Thyroid gland (tissue), 4 donors: Measurements from ENCODE around the gene ACTL8. TPM values are rescaled to one million over a fixed set of nuclear protein-coding genes. Genes with fewer than 3 reads are reported as not detected.

ENCODE experiments used
- DNase-seq, 2 donors: peaks; one replicate each; pipeline ENCODE4 v3.0.0-alpha.2; 2019
- H3K27ac ChIP-seq, 3 donors: fragments of 200-600 bp; sonication (generic); 1 replicate in 2 of 3; 2 replicates in 1 of 3; pipeline ENCODE4 v1.5.1; 2016 to 2019; ENCODE audit warnings: mild to moderate bottlenecking in 1 of 3, moderate library complexity in 1 of 3
- H3K27me3 ChIP-seq: fragments of 200-600 bp; sonication (generic); one replicate; pipeline ENCODE4 v1.5.1; 2019
- H3K36me3 ChIP-seq, 2 donors: fragments of 200-600 bp; sonication (generic); one replicate each; pipeline ENCODE4 v1.5.1; 2016 to 2019
- H3K4me1 ChIP-seq, 2 donors: fragments of 200-600 bp; sonication (generic); one replicate each; pipeline ENCODE4 v1.5.1; 2017 to 2019
- H3K4me3 ChIP-seq, 3 donors: fragments of 200-600 bp; sonication (generic); replicated peaks in 1 of 3; 1 replicate in 2 of 3; 2 replicates in 1 of 3; pipeline ENCODE4 v1.5.1; 2016; ENCODE audit warnings: mild to moderate bottlenecking in 1 of 3
- H3K9me3 ChIP-seq: fragments of 200-600 bp; sonication (generic); one replicate; pipeline ENCODE4 v1.5.1; 2017
- POLR2A ChIP-seq, 2 donors: fragments of 450-650 bp; IDR thresholded peaks; one replicate each; pipeline ENCODE4 v1.6.1; 2017; ENCODE audit warnings: antibody characterized with exemption in 2 of 2, mild to moderate bottlenecking in 2 of 2, moderate library complexity in 1 of 2
- WGBS, 2 donors: methylation state at CpG; one replicate each; pipeline ENCODE4 v1.1.5; 2017; 5-methylcytosine and 5-hydroxymethylcytosine counted together
- intact Hi-C: fragments of 100-400 bp; cut with DNase I; formaldehyde crosslinking; loops from one replicate; pipeline ENCODE4 v1.15.1; 2023
- total RNA-seq, 4 donors: library from RNA; depleted of rRNA; stranded (reverse); fragments of >200 nt; gene quantifications; one replicate each; pipeline ENCODE4 v1.2.3, GENCODE V29; 2016
- TF ChIP-seq, protein P1 (sequence below), 6 experiments: fragments of 200-600 bp in 3 of 6; fragments of 450-650 bp in 3 of 6; sonication (generic) in 3 of 6; IDR thresholded peaks; one replicate each; pipeline ENCODE4 v1.5.1; 2016 to 2019; ENCODE audit warnings: antibody characterized with exemption in 6 of 6, mild to moderate bottlenecking in 2 of 6, inconsistent platforms in 1 of 6, moderate library complexity in 1 of 6

Gene ACTL8
- total RNA-seq, 4 donors from 2014 or later: not detected

DNA sequence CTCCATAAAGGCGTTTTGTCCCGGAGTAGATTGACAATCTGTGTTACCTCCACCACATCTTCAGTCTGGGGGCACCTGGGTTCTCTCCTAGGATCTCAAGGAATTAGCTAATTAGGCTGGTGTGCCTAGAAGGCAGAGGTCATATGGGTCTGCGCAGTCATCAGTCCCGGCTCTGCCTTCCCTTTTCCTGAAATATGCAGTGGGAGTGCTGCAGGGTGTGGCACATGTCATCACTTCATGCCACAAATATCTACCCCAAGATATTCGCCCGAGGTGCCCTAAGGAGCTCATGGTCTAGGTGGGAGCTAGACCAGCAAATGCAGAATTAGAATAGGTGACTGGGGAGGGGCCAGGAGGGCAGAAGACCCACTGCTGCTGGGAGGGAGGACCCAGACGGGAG, 42.9 kb downstream of the ACTL8 start:
- Histone ChIP-seq H3K27ac (no peak overlapping the region), H3K27me3 (no peaks in the 10 kb centered on the region), H3K9me3 (no peaks in the 10 kb centered on the region), H3K36me3 (no peaks in the 10 kb centered on the region), H3K4me1 (no peaks in the 10 kb centered on the region), H3K4me3 (no peak overlapping the region)
- TF ChIP-seq POLR2A (IDR thresholded peaks at IDR 0.05): no peak
- TF ChIP-seq, protein P1, sequence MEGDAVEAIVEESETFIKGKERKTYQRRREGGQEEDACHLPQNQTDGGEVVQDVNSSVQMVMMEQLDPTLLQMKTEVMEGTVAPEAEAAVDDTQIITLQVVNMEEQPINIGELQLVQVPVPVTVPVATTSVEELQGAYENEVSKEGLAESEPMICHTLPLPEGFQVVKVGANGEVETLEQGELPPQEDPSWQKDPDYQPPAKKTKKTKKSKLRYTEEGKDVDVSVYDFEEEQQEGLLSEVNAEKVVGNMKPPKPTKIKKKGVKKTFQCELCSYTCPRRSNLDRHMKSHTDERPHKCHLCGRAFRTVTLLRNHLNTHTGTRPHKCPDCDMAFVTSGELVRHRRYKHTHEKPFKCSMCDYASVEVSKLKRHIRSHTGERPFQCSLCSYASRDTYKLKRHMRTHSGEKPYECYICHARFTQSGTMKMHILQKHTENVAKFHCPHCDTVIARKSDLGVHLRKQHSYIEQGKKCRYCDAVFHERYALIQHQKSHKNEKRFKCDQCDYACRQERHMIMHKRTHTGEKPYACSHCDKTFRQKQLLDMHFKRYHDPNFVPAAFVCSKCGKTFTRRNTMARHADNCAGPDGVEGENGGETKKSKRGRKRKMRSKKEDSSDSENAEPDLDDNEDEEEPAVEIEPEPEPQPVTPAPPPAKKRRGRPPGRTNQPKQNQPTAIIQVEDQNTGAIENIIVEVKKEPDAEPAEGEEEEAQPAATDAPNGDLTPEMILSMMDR (IDR thresholded peaks at IDR 0.05): no peak
- 79 to 83% methylated on average over 7 of the region's 7 CpGs for WGBS, 2 donors
- no peak for DNase-seq
- intact Hi-C loops: no loop called here

DNA sequence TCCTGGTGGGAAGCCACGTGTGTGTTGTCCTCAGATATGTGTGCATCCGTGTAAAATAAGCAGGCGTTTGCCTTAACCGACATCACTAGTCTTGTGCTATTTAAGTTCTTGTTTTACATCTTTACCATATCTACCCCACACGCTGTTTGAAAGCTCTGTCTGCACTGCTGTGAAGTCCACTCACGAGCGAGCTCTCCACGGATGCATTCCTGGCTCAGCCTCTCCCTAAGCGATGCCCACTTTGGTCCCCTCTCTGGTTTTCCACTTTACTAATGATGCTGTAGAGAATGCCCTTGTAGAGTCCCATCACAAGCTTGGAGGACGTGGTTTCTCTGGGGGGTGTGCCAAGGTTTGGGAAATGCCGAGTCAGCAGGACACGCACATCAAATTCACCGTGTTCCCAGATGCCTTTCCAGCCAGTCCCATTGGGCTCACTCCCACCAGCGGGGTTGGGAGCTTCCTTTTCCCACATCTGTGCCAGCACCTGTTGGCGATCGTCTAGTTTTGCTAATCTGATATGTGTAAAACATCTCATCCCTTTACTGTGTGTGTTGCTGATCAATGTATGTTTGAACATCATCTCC, 43.8 kb downstream of the ACTL8 start:
- H3K27me3 ChIP-seq: no peaks in the 10 kb centered on the region
- intact Hi-C loops: no loop called here

DNA sequence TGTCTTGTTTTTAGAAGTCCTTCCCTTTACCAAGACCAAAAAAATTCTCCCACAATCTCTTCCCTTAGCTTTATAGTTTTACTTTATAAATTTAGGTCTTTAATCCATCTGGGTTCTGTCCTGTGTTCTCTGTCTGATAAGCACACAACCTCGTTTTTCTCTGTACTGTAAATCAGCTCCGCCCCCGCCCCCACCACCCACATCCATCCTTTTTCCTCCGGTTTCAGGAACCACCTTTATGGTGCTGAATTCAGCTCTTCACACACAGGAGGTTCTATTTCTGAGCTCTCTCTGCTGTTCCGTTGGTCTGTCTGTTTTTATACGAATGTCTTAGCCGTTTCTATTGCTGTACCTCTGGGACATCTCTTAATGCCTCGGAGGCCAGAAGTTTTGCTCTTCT, 44.5 kb downstream of the ACTL8 start:
- no peak for DNase-seq
- intact Hi-C loops: no loop called here
- TF ChIP-seq, protein P1 (IDR thresholded peaks at IDR 0.05): no peak
- no peak for TF ChIP-seq POLR2A (IDR thresholded peaks at IDR 0.05)
- Histone ChIP-seq H3K4me3 (no peak overlapping the region), H3K9me3 (no peaks in the 10 kb centered on the region), H3K27ac (no peak overlapping the region), H3K27me3 (no peaks in the 10 kb centered on the region), H3K4me1 (no peaks in the 10 kb centered on the region), H3K36me3 (no peaks in the 10 kb centered on the region)
- WGBS, 2 donors: 53 to 57% methylated on average over 8 of the region's 8 CpGs

More for the DNA sequence above, 43.8 kb downstream of the ACTL8 start:
- no peaks in the 10 kb centered on the region for H3K36me3 ChIP-seq
- no peak overlapping the region for H3K27ac ChIP-seq
- 75 to 81% methylated on average over 16 of the region's 16 CpGs for WGBS, 2 donors
- H3K9me3 ChIP-seq: no peaks in the 10 kb centered on the region
- H3K4me3 ChIP-seq: no peak overlapping the region
- TF ChIP-seq POLR2A (IDR thresholded peaks at IDR 0.05): no peak
- TF ChIP-seq, protein P1 (IDR thresholded peaks at IDR 0.05): no peak
- DNase-seq: no peak
- no peaks in the 10 kb centered on the region for H3K4me1 ChIP-seq

DNA sequence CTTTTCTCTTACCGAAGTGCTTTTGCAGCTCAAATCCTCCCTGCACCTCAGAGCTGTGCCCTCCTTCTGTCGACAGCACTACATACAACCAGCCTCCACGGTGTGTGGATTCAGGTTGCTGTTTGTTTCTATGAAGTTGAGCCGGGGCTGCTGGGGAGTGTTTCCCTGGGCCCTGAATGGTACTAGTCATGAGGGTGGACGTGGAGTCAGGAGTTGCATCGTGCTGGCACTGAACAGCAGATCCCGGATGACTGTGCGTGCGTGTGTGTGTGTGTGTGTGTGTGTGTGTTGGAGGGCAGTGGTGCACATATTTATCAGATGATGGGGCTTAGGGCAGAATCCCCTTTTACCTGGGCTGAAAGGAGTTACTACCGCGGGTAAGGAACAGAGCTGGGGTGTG, 47.0 kb downstream of the ACTL8 start:
- no peaks in the 10 kb centered on the region for H3K36me3 ChIP-seq
- intact Hi-C loops: no loop called here
- no peaks in the 10 kb centered on the region for H3K9me3 ChIP-seq
- no peak for TF ChIP-seq POLR2A (IDR thresholded peaks at IDR 0.05)
- TF ChIP-seq, protein P1 (IDR thresholded peaks at IDR 0.05): no peak
- H3K4me3 ChIP-seq: no peak overlapping the region
- 69 to 73% methylated on average over 11 of the region's 11 CpGs for WGBS, 2 donors
- DNase-seq: no peak
- H3K27ac ChIP-seq: no peak overlapping the region
- H3K27me3 ChIP-seq: no peaks in the 10 kb centered on the region
- H3K4me1 ChIP-seq: no peaks in the 10 kb centered on the region

DNA sequence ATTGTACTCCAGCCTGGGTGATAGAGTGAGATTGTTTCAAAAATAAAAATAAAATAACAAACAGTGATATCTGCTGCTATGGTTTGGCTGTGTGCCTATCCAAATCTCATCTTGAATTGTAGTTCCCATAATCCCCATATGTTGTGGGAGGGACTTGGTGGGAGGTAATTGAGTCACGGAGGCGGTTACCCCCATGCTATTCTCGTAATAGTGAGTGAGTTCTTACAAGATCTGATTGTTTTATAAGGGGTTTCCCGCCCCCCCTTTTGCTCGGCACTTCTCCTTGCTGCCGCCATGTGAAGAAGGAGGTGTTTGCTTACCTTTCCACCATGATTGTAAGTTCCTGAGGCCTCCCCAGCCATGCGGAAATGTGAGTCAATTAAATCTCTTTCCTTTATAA, 47.8 kb downstream of the ACTL8 start:
- Histone ChIP-seq H3K27ac (no peak overlapping the region), H3K4me3 (no peak overlapping the region), H3K27me3 (no peaks in the 10 kb centered on the region), H3K9me3 (no peaks in the 10 kb centered on the region), H3K4me1 (no peaks in the 10 kb centered on the region), H3K36me3 (no peaks in the 10 kb centered on the region)
- TF ChIP-seq, protein P1 (IDR thresholded peaks at IDR 0.05): no peak
- TF ChIP-seq POLR2A (IDR thresholded peaks at IDR 0.05): no peak
- WGBS, 2 donors: 82 to 88% methylated on average over 7 of the region's 7 CpGs
- intact Hi-C loops: no loop called here
- no peak for DNase-seq
